Activated B cell treated with CpG ODN at 0.5 μM for 24 hours (primary cell): ENCODE measurements around the gene SACM1L. TPM values are rescaled to one million over a fixed set of nuclear protein-coding genes. Genes with fewer than 3 reads are reported as not detected.

Source experiments
- ATAC-seq: fragments of 200-7000 bp; cut with Tn5 transposase; one replicate; pipeline ENCODE4 v1.10.0; 2021; ENCODE audit warnings: low read depth, mild to moderate bottlenecking, moderate library complexity
- CTCF ChIA-PET: fragments of 350-600 bp; sonication (Branson Sonifier 250); formaldehyde crosslinking; loops from one replicate; lab custom pipeline; 2021; ENCODE audit warnings: antibody characterized with exemption; lab: Charles Lee
- POLR2A ChIA-PET: fragments of 350-600 bp; sonication (Branson Sonifier 250); formaldehyde crosslinking; loops from one replicate; lab custom pipeline; 2021; ENCODE audit warnings: antibody characterized with exemption; lab: Charles Lee
- DNase-seq: peaks from one replicate; pipeline ENCODE4 v3.0.0; 2022
- H3K27ac Mint-ChIP-seq: one replicate; pipeline ENCODE4 v1.8.0; 2020; ENCODE audit warnings: mixed read lengths
- H3K27me3 Mint-ChIP-seq: one replicate; pipeline ENCODE4 v1.8.0; 2021; ENCODE audit warnings: mixed read lengths
- H3K36me3 Mint-ChIP-seq: one replicate; pipeline ENCODE4 v1.8.0; 2021; ENCODE audit warnings: low read depth, mixed read lengths
- H3K4me1 Mint-ChIP-seq: one replicate; pipeline ENCODE4 v1.8.0; 2021; ENCODE audit warnings: mixed read lengths
- H3K4me3 Mint-ChIP-seq: one replicate; pipeline ENCODE4 v1.8.0; 2020; ENCODE audit warnings: mild to moderate bottlenecking, mixed read lengths
- H3K9me3 Mint-ChIP-seq: one replicate; pipeline ENCODE4 v1.8.0; 2020; ENCODE audit warnings: mixed read lengths
- intact Hi-C: fragments of 100-400 bp; cut with micrococcal nuclease; formaldehyde crosslinking; loops from one replicate; pipeline ENCODE4 v1.15.1; 2024
- total RNA-seq: library from RNA; stranded (reverse); gene quantifications from 2 replicates; pipeline ENCODE4 v1.2.3, GENCODE V29; 2022
- TF ChIP-seq, protein P1 (sequence below): fragments of 200-600 bp; IDR thresholded peaks from one replicate; pipeline ENCODE4 v1.8.0; 2022; ENCODE audit warnings: antibody characterized with exemption, mild to moderate bottlenecking

SACM1L gene
- total RNA-seq, 1 donor from 2014 or later = 55.5 TPM

DNA sequence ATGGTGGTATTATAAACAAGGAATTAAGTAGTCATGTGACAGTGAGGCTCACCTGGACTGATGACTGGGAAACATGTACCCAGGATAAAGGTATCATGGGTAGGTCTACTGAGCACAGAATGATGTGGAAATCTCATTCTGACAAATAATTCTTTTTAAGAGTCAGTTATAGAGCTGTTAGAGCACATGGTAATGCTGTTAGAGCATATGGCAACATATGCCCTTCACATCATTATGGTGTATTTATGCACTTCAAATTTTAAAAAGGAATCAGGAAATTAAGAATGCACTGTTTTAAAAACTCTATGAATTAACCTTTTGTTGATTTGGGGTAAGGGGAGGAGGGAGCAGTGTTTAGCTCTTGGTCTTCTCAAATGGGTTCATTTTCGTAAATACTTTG, 105.5 kb downstream of the SACM1L start:
- Mint-ChIP-seq H3K27me3 (peaks cover 26% of the 10 kb centered on the region), H3K27ac (no peak overlapping the region), H3K4me1 (peaks cover 17% of the 10 kb centered on the region), H3K9me3 (peaks cover 4% of the 10 kb centered on the region), H3K36me3 (no peaks in the 10 kb centered on the region), H3K4me3 (no peak overlapping the region)
- TF ChIP-seq, protein P1, sequence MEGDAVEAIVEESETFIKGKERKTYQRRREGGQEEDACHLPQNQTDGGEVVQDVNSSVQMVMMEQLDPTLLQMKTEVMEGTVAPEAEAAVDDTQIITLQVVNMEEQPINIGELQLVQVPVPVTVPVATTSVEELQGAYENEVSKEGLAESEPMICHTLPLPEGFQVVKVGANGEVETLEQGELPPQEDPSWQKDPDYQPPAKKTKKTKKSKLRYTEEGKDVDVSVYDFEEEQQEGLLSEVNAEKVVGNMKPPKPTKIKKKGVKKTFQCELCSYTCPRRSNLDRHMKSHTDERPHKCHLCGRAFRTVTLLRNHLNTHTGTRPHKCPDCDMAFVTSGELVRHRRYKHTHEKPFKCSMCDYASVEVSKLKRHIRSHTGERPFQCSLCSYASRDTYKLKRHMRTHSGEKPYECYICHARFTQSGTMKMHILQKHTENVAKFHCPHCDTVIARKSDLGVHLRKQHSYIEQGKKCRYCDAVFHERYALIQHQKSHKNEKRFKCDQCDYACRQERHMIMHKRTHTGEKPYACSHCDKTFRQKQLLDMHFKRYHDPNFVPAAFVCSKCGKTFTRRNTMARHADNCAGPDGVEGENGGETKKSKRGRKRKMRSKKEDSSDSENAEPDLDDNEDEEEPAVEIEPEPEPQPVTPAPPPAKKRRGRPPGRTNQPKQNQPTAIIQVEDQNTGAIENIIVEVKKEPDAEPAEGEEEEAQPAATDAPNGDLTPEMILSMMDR = no peak
- no peak for DNase-seq
- no peak for ATAC-seq
- CTCF ChIA-PET = no interaction called here
- POLR2A ChIA-PET = no interaction called here
- intact Hi-C loops = no loop called here

Other genes with a start within 250 kb of the SACM1L start
- gene LIMD1, start 94.6 kb upstream of the SACM1L start, total RNA-seq = 62.8 and 82.0 TPM in 2 replicates
- gene SLC6A20, start 107.1 kb downstream of the SACM1L start, total RNA-seq = not detected in 2 replicates
- gene LZTFL1, start 152.7 kb downstream of the SACM1L start, total RNA-seq = 10.8 and 12.6 TPM in 2 replicates
- gene CCR9, start 197.1 kb downstream of the SACM1L start, total RNA-seq = 0.44 and 0.84 TPM in 2 replicates